Measurements from ENCODE around the gene BHLHE23. TPM values are rescaled to one million over a fixed set of nuclear protein-coding genes. Genes with fewer than 3 reads are reported as not detected.
A peak's percentile ranks its signal among the peaks of the same experiment; 100 is the strongest.

BHLHE23 gene
- total and polyA plus RNA-seq, 11 donors, result not detected

GRCh38 chr20:63027221-63027921, 20.6 kb upstream of the BHLHE23 start:
- Histone ChIP-seq H3K4me3 (no peak overlapping the region), H3K27me3 (peaks cover 25 to 96% (median 84%) of the 10 kb centered on the region in 9 donors), H3K36me3 (no peaks in the 10 kb centered on the region), H3K9me3 (no peaks in the 10 kb centered on the region), H3K4me1 (peaks cover 0 to 8% (median 0%) of the 10 kb centered on the region in 12 donors), H3K27ac (no peak overlapping the region)
- intact Hi-C loops (cut with DNase I), result no loop called here
- DNase-seq, result peak in 1 of 5 donors; percentile 26
- WGBS, 4 donors, result 32 to 49% (median 39%) methylated on average over 20 to 27 of the region's 27 CpGs
- TF ChIP-seq CTCF (IDR thresholded peaks at IDR 0.05), result no peak
- no peak for TF ChIP-seq POLR2A (IDR thresholded peaks at IDR 0.05)
- no peak for ATAC-seq

GRCh38 chr20:63026582-63027165, 19.9 kb upstream of the BHLHE23 start:
- H3K9me3 ChIP-seq, result no peaks in the 10 kb centered on the region
- no peak overlapping the region for H3K27ac ChIP-seq
- DNase-seq, result peak in 1 of 5 donors; percentile 58
- no peak for ATAC-seq
- WGBS, 4 donors, result 57 to 68% (median 60%) methylated on average over 12 to 13 of the region's 13 CpGs
- H3K27me3 ChIP-seq, result peaks cover 18 to 96% (median 77%) of the 10 kb centered on the region in 9 donors
- H3K4me3 ChIP-seq, result no peak overlapping the region
- intact Hi-C loops (cut with DNase I), result no loop called here
- H3K36me3 ChIP-seq, result no peaks in the 10 kb centered on the region
- TF ChIP-seq CTCF (IDR thresholded peaks at IDR 0.05) (no peak), POLR2A (IDR thresholded peaks at IDR 0.05) (no peak)
- peaks cover 0 to 8% (median 0%) of the 10 kb centered on the region in 12 donors for H3K4me1 ChIP-seq

- H3K4me3 ChIP-seq, result peak overlapping the region in 3 of 12 donors; percentile 4 to 13 (median 5)
These were observed 19.0 kb upstream of the BHLHE23 start for GRCh38 chr20:63025534-63026331.

More at GRCh38 chr20:63025534-63026331, 19.0 kb upstream of the BHLHE23 start:
- peak in 2 of 4 donors; percentile 16 to 45 for ATAC-seq
- Histone ChIP-seq H3K4me1 (peaks cover 0 to 8% (median 0%) of the 10 kb centered on the region in 12 donors), H3K27ac (no peak overlapping the region), H3K27me3 (peaks cover 13 to 96% (median 71%) of the 10 kb centered on the region in 9 donors), H3K9me3 (peaks cover 0 to 4% (median 0%) of the 10 kb centered on the region in 12 donors), H3K36me3 (no peaks in the 10 kb centered on the region)
- intact Hi-C loops (cut with DNase I), result no loop called here
- WGBS, 4 donors, result 35 to 45% (median 41%) methylated on average over 31 to 45 of the region's 45 CpGs
- TF ChIP-seq POLR2A (IDR thresholded peaks at IDR 0.05) (no peak), CTCF (IDR thresholded peaks at IDR 0.05) (no peak)
- peak in 1 of 5 donors; percentile 55 for DNase-seq

Measured in heart left ventricle (tissue), 16 donors.